Cardiac septum (tissue), 1 donor: ENCODE data around the gene RFFL. TPM values are rescaled to one million over a fixed set of nuclear protein-coding genes. Genes with fewer than 3 reads are reported as not detected.
A peak's percentile ranks its signal among the peaks of the same experiment; 100 is the strongest.
"Not testable (repeated sequence)": the region's sequence is repeated elsewhere in the genome, so short reads cannot be mapped to it uniquely, and the experiment has no call there.

Source experiments
- DNase-seq: peaks from one replicate; pipeline ENCODE4 v3.0.0-alpha.2; 2020; ENCODE audit warnings: low spot score
- intact Hi-C: fragments of 100-400 bp; cut with DNase I; formaldehyde crosslinking; loops from one replicate; pipeline ENCODE4 v1.14.0; 2022
- long read RNA-seq: library from polyadenylated mRNA; unstranded; transcript quantifications from one replicate; pipeline ENCODE4 v2.0.0, GENCODE V29; 2021
- total RNA-seq: library from RNA; stranded (reverse); fragmentation: NEBNext Ultra II Directional; extraction: Animal tissue kit (Norgen Biotek cat#: 25700); gene quantifications from one replicate; pipeline ENCODE4 v1.2.1, GENCODE V29; 2021
- donor health status: DM: no; HTN: no; CAD: no.

The RFFL gene
- total RNA-seq, result 15.5 TPM
- long read RNA-seq, full-length matches to known transcripts, result 5 of 8 reads
- long read RNA-seq, partial matches to known transcripts, result 0 of 8 reads
- long read RNA-seq, other reads (novel, unspliced or antisense), result 3 of 8 reads

- intact Hi-C loops, result loop anchor here (5.0 kb wide), 1 partner anchor 66 kb away; no protein-coding TSS in a partner anchor
These were observed at the start of gene RFFL for GRCh38 chr17:35063514-35064223. TSS of gene RFFL (minus strand) at chr17:35063707. CDS start at chr17:35026553, 37,154 bp downstream.

GRCh38 chr17:35110791-35111190, 47.3 kb upstream of the RFFL start:
- DNase-seq, intact Hi-C loops: not testable (repeated sequence)

More at GRCh38 chr17:35063514-35064223, at the start of gene RFFL:
- peak; percentile 92 for DNase-seq

GRCh38 chr17:35104844-35105450, 41.4 kb upstream of the RFFL start:
- peak; percentile 22 for DNase-seq
- intact Hi-C loops, result no loop called here

DNA sequence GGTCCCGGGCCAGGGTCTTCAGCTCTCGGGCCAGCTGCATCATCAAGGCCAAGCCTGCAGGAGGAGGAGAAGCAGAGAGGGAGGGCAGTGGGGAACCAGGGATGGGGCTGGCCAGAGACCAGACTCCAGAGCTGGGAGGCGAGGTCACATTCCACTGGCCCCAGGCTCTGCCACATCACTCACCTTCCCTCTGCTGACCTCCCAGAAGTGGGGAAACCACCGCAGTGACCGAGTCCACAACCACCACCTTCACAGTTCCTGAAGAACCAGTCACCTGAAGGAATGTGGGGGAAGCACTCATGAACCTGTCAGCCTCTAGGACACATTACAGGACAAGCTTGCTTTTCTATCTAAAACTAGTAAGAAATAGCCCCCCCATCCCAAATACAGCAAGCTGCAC, 39.8 kb upstream of the RFFL start:
- intact Hi-C loops, result no loop called here

DNA sequence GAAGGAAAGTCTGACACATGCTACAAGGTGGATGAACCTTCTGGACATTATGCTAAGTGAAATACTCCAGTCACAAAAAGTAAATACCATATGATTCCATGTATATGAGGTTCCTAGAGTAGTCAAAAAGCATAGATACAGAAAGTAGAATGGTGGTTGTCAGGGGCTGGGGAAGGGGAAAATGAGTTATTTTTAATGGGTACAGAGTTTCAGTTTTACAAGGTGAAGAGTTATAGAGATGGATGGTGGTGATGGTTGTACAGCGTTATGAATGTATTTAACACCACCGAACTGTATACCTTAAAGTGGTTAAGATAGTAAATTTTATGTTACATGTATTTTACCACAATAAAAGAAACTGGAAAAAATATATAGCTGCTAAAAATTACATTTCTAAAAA, 38.2 kb upstream of the RFFL start:
- intact Hi-C loops, result no loop called here
- DNase-seq, result no peak

More for the DNA sequence above, 39.8 kb upstream of the RFFL start:
- DNase-seq, result peak; percentile 27

- DNase-seq, result no peak
- intact Hi-C loops, result no loop called here
These were observed 37.5 kb upstream of the RFFL start for GRCh38 chr17:35101036-35101435.

- intact Hi-C loops, result no loop called here
- DNase-seq, result no peak
These were observed 36.4 kb upstream of the RFFL start for GRCh38 chr17:35099908-35100307.

DNA sequence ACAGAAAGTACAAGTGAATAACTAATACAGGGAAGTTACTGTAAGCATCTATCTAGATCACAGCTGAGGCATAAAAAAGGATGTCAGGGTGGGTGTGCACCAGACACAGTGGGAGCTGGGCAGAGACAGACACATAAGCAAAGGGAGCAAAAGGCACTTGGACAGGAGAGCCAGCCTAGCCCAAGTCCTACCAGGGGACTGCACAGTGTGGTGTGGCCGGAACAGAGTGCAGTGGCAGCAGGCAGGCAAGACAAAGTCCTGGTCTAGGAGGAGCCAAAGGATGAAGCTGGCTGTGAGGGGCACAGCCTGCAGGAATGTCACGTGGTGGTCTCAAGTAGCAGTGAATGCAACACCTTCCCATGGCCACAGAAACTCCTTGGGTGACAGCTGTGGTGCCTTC, 34.3 kb upstream of the RFFL start:
- no peak for DNase-seq
- intact Hi-C loops, result no loop called here

DNA sequence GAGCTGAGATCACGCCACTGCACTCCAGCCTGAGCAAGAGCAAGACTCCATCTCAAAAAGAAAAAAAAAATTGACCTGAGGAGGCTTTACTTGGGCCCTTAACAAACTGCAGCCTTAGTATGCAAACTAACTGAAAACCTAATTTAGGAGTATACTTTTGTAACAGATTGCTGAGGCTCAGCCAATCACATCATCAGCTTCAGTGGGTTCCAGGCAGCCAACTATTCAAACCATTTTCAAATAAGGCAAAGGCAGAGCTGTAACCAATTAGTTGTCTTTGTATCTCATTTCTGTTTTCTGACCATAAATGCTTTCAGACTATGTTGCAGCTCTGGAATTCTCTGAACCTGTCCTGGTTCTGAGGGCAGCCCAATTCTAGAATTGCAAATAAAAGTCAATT, 32.2 kb upstream of the RFFL start:
- DNase-seq, result no peak
- intact Hi-C loops, result no loop called here

- intact Hi-C loops, result no loop called here
- DNase-seq, result no peak
These were observed 31.4 kb upstream of the RFFL start for GRCh38 chr17:35094902-35095301.

- intact Hi-C loops, DNase-seq: not testable (repeated sequence)
These were observed 27.2 kb upstream of the RFFL start for GRCh38 chr17:35090707-35091106.

- no peak for DNase-seq
- intact Hi-C loops, result loop anchor here (2.0 to 5.0 kb wide), 2 partner anchors 67 to 93 kb away; no protein-coding TSS in a partner anchor
These were observed 26.2 kb upstream of the RFFL start for GRCh38 chr17:35089586-35090296.

- intact Hi-C loops, result loop anchor here (2.0 to 5.0 kb wide), 2 partner anchors 67 to 92 kb away; no protein-coding TSS in a partner anchor
- DNase-seq, result peak; percentile 96
These were observed 25.5 kb upstream of the RFFL start for GRCh38 chr17:35088881-35089585.

DNA sequence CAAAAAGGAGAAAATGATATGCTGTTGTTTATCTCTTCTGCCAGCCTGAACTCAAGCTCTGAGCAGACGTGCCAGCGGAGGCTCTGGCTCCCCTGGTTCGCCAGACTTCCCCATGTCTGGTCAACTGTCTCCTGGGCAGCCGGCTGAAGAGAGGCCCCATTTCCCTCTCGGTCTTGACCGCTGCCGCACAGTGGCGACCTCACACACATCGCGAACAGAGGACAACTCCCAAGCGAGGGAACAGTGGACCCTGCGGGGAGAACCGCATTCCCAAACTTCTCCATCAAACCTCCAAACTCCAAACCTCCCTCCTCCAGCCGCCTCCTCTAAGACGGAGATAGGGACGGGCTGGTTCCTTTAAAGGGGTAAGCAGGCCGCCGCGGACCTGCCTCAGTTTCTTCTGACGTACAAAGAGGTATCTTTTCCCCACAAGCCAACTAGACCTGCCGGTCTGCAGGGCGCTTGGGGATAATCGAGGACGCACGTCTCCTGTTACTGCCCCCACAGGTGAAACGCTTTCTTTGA, 24.9 kb upstream of the RFFL start:
- DNase-seq, result peak; percentile 80
- intact Hi-C loops, result loop anchor here (2.0 to 5.0 kb wide), 2 partner anchors 66 to 92 kb away; no protein-coding TSS in a partner anchor

DNA sequence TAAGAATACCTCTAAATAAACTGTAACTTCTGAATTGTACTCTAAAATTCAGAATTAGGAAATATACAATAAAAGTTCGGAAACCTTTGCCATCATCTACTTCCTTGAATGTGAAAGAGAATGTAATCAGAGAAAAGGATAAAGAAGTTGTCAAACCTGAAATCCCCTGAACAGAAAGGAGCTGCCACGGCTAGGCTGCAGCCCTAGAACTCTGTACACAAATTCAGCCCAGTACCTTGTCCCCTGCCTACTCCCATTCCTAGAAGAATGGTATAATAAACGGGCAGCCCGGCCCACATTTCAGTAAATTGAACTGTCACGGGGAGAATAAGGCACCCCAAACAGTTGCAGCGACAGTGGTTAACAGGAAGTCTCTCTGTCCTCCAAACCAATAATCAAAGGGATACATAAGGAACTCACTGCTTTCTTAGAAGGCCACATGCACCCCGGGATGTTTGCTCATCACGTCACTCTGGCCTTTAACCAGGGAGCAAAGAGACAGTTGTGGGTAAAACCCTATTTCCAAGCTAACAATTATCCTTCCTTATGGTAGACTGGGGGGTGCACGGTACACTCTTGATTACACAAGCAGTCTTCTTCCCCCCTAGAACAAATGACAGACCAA, 24.3 kb upstream of the RFFL start:
- intact Hi-C loops, result loop anchor here (2.0 to 5.0 kb wide), 2 partner anchors 66 to 91 kb away; no protein-coding TSS in a partner anchor

GRCh38 chr17:35086931-35087573, 23.5 kb upstream of the RFFL start:
- intact Hi-C loops, result loop anchor here (5.0 kb wide), 1 partner anchor 65 kb away; no protein-coding TSS in a partner anchor
- DNase-seq, result no peak

More for the DNA sequence above, 24.3 kb upstream of the RFFL start:
- DNase-seq, result no peak

DNA sequence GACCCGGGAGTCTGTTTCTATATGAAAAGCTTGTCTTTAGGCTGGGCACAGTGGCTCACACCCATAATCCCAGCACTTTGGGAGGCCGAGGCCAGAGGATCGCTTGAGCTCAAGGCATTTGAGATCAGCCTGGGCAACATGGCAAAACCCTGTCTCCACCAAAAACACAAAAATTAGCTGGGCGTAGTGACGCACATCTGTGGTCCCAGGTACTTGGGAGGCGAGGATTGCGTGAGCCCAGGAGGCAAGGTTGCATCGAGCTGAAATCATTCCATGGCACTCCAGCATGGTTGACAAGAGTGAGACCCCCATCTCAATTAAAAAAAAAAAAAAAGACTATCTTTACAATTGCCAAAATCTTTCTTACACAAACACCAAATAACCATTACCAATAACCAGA, 22.7 kb upstream of the RFFL start:
- no peak for DNase-seq
- intact Hi-C loops, result loop anchor here (5.0 kb wide), 1 partner anchor 64 kb away; no protein-coding TSS in a partner anchor

- intact Hi-C loops, result loop anchor here (5.0 kb wide), 1 partner anchor 63 kb away; no protein-coding TSS in a partner anchor
- DNase-seq, result no peak
These were observed 21.5 kb upstream of the RFFL start for GRCh38 chr17:35084987-35085386.
